ENCODE measurements around the gene PI4K2B.

GRCh38 chr4:25280210-25280609, 46.4 kb downstream of the PI4K2B start:
- TF ChIP-seq CTCF (IDR thresholded peaks at IDR 0.05; ENCODE audit: low read depth, low read length, missing input control) (no peak), MAX (IDR thresholded peaks at IDR 0.05) (no peak), RAD21 (IDR thresholded peaks at IDR 0.05) (no peak), YY1 (IDR thresholded peaks at IDR 0.05) (no peak), JUND (IDR thresholded peaks at IDR 0.05) (no peak), REST (IDR thresholded peaks at IDR 0.05) (no peak)

Data from liver (tissue), 3 donors.